GM12874 (cell line): ENCODE data around the gene NPAS1.

Experiments
- CTCF ChIP-seq: IDR thresholded peaks from 2 replicates; pipeline ENCODE4 v1.5.1; 2011; ENCODE audit warnings: low read depth, mild to moderate bottlenecking, control low read depth, low read length, moderate library complexity; ENCODE audit not compliant: insufficient read depth

The NPAS1 gene

GRCh38 chr19:47081095-47081494 lies 61.5 kb downstream of the NPAS1 start:
- TF ChIP-seq CTCF = no peak

- no peak for TF ChIP-seq CTCF
Observed at GRCh38 chr19:47082493-47082892, 62.9 kb downstream of the NPAS1 start.

GRCh38 chr19:47084879-47085439 lies 65.3 kb downstream of the NPAS1 start:
- TF ChIP-seq CTCF = no peak

GRCh38 chr19:47086280-47086679 lies 66.6 kb downstream of the NPAS1 start:
- TF ChIP-seq CTCF = no peak

GRCh38 chr19:47089767-47090350 lies 70.2 kb downstream of the NPAS1 start:
- TF ChIP-seq CTCF = no peak

- no peak for TF ChIP-seq CTCF
Observed at GRCh38 chr19:47093254-47093653, 73.6 kb downstream of the NPAS1 start.

GRCh38 chr19:47093841-47094240 lies 74.2 kb downstream of the NPAS1 start:
- no peak for TF ChIP-seq CTCF
